H1 (cell line): Measurements from ENCODE around the gene SLC25A52. TPM values are rescaled to one million over a fixed set of nuclear protein-coding genes. Genes with fewer than 3 reads are reported as not detected.

Experiments
- CTCF ChIA-PET: fragments of 300-600 bp; sonication (Branson Sonifier 250); formaldehyde crosslinking; loops from one replicate; lab custom pipeline; 2021; ENCODE audit not compliant: partially characterized antibody; lab: Charles Lee
- POLR2A ChIA-PET: fragments of 300-600 bp; sonication (Branson Sonifier 250); formaldehyde crosslinking; loops from one replicate; lab custom pipeline; 2021; ENCODE audit warnings: inconsistent platforms; ENCODE audit not compliant: partially characterized antibody; lab: Charles Lee
- DNase-seq, 2 experiments: peaks; one replicate each; pipeline versions ENCODE4 v3.0.0 to v3.0.0-alpha.2; 2010 to 2022; ENCODE audit warnings: low spot score in 2 of 2, low read depth in 1 of 2, mixed read lengths in 1 of 2
- FAIRE-seq: peaks from 2 replicates; lab custom pipeline; 2011; peaks lifted over from hg19 to GRCh38; lab: Jason Lieb, UNC
- H2AFZ ChIP-seq: 2 replicates; pipeline ENCODE4 v1.8.1; 2012; ENCODE audit warnings: low read length, inconsistent platforms
- H2AK5ac ChIP-seq: 2 replicates; pipeline ENCODE4 v1.6.1; 2013; ENCODE audit warnings: low read depth, low read length
- H2BK120ac ChIP-seq: replicated peaks from 2 replicates; pipeline ENCODE3; 2013; ENCODE audit warnings: low read depth, low read length, inconsistent platforms
- H2BK12ac ChIP-seq: 2 replicates; pipeline ENCODE4 v1.6.1; 2013; ENCODE audit warnings: low read depth, low read length
- H2BK15ac ChIP-seq: 2 replicates; pipeline ENCODE4 v1.6.1; 2013; ENCODE audit warnings: low read length
- H2BK20ac ChIP-seq: 2 replicates; pipeline ENCODE4 v1.6.1; 2013; ENCODE audit warnings: low read length
- H2BK5ac ChIP-seq: 2 replicates; pipeline ENCODE4 v1.6.1; 2013; ENCODE audit warnings: low read depth, low read length
- H3K14ac ChIP-seq: 2 replicates; pipeline ENCODE4 v1.6.1; 2013; ENCODE audit warnings: inconsistent platforms; ENCODE audit not compliant: insufficient read length
- H3K18ac ChIP-seq: 2 replicates; pipeline ENCODE4 v1.6.1; 2013; ENCODE audit warnings: low read length; ENCODE audit errors: extremely low read depth
- H3K23ac ChIP-seq: 2 replicates; pipeline ENCODE4 v1.6.1; 2013; ENCODE audit warnings: inconsistent platforms; ENCODE audit not compliant: insufficient read length
- H3K23me2 ChIP-seq: 2 replicates; pipeline ENCODE4 v1.6.1; 2013; ENCODE audit warnings: low read depth, low read length
- H3K27ac ChIP-seq: 2 replicates; pipeline ENCODE4 v1.6.1; 2011; ENCODE audit warnings: low read depth, low read length, inconsistent platforms
- H3K27me3 ChIP-seq, 4 experiments: replicated peaks in 1 of 4; 1 replicate in 1 of 4; 2 replicates in 3 of 4; pipeline versions ENCODE4 v1.6.1 to v1.8.1; 2011 to 2013; ENCODE audit warnings: low read length in 3 of 4, mild to moderate bottlenecking in 3 of 4, inconsistent platforms in 2 of 4, mixed read lengths in 2 of 4, moderate library complexity in 1 of 4; ENCODE audit not compliant: control insufficient read depth in 3 of 4, insufficient read depth in 3 of 4; ENCODE audit errors: extremely low read depth in 1 of 4
- H3K36me3 ChIP-seq, 4 experiments: 2 replicates each; pipeline versions ENCODE4 v1.6.1 to v1.8.1; 2011 to 2013; ENCODE audit warnings: mild to moderate bottlenecking in 4 of 4, low read length in 3 of 4, moderate library complexity in 2 of 4, control low read depth in 1 of 4, inconsistent platforms in 1 of 4; ENCODE audit not compliant: insufficient read depth in 4 of 4, control insufficient read depth in 2 of 4
- H3K4ac ChIP-seq: replicated peaks from 2 replicates; pipeline ENCODE3; 2013; ENCODE audit warnings: low read length, low read depth, mixed read lengths, inconsistent platforms; ENCODE audit not compliant: insufficient read length
- H3K4me1 ChIP-seq, 4 experiments: replicated peaks in 1 of 4; 1 replicate in 1 of 4; 2 replicates in 3 of 4; pipeline versions ENCODE4 v1.6.1 to v1.8.1; 2011 to 2013; ENCODE audit warnings: low read length in 3 of 4, inconsistent platforms in 2 of 4, mixed read lengths in 1 of 4; ENCODE audit not compliant: insufficient read depth in 4 of 4, control insufficient read depth in 3 of 4
- H3K4me2 ChIP-seq, 2 experiments: 2 replicates each; pipeline versions ENCODE4 v1.6.1 to v1.8.1; 2011 to 2013; ENCODE audit warnings: low read depth in 2 of 2, low read length in 2 of 2, control low read depth in 1 of 2, inconsistent platforms in 1 of 2, mild to moderate bottlenecking in 1 of 2; ENCODE audit not compliant: insufficient read depth in 1 of 2
- H3K4me3 ChIP-seq, 4 experiments: fragments of 200-600, 300-600 bp in 1 of 4; sonication (generic), shearing (Covaris generic), sonication (Bioruptor Twin) in 1 of 4; 2 replicates each; pipeline versions ENCODE4 v1.5.1 to v1.8.1; 2011 to 2016; ENCODE audit warnings: low read length in 4 of 4, low read depth in 3 of 4, control low read depth in 2 of 4, inconsistent platforms in 2 of 4, mild to moderate bottlenecking in 2 of 4, mixed read lengths in 1 of 4, moderate library complexity in 1 of 4; ENCODE audit not compliant: insufficient read depth in 2 of 4; ENCODE audit errors: extremely low read depth in 1 of 4
- H3K56ac ChIP-seq: replicated peaks from 2 replicates; pipeline ENCODE3; 2013; ENCODE audit warnings: low read depth, mild to moderate bottlenecking, mixed read lengths, low read length, inconsistent platforms; ENCODE audit not compliant: insufficient read length
- H3K79me1 ChIP-seq: 2 replicates; pipeline ENCODE4 v1.6.1; 2013; ENCODE audit warnings: low read depth, low read length, control low read depth
- H3K79me2 ChIP-seq, 2 experiments: 2 replicates each; pipeline versions ENCODE4 v1.6.1 to v1.8.1; 2012 to 2013; ENCODE audit warnings: low read length in 2 of 2, mild to moderate bottlenecking in 2 of 2, inconsistent platforms in 1 of 2; ENCODE audit not compliant: insufficient read depth in 2 of 2, control insufficient read depth in 1 of 2
- H3K9ac ChIP-seq, 4 experiments: replicated peaks in 1 of 4; 1 replicate in 1 of 4; 2 replicates in 3 of 4; pipeline versions ENCODE4 v1.6.1 to v1.8.1; 2011 to 2013; ENCODE audit warnings: low read depth in 3 of 4, low read length in 3 of 4, control low read depth in 2 of 4, mild to moderate bottlenecking in 2 of 4, moderate library complexity in 2 of 4, inconsistent platforms in 1 of 4; ENCODE audit errors: extremely low read depth in 1 of 4
- H3K9me3 ChIP-seq, 2 experiments: 2 replicates each; pipeline versions ENCODE4 v1.6.1 to v1.8.1; 2012 to 2013; ENCODE audit warnings: mild to moderate bottlenecking in 2 of 2, moderate library complexity in 2 of 2, control low read depth in 1 of 2, inconsistent platforms in 1 of 2, low read depth in 1 of 2, low read length in 1 of 2, mixed read lengths in 1 of 2; ENCODE audit not compliant: insufficient read depth in 2 of 2
- H4K20me1 ChIP-seq, 2 experiments: replicated peaks in 1 of 2; 2 replicates each; pipeline versions ENCODE3 to v1.8.1; 2011 to 2013; ENCODE audit warnings: inconsistent platforms in 2 of 2, low read length in 2 of 2, mild to moderate bottlenecking in 1 of 2; ENCODE audit not compliant: insufficient read depth in 2 of 2, control insufficient read depth in 1 of 2
- H4K5ac ChIP-seq: 2 replicates; pipeline ENCODE4 v1.6.1; 2013; ENCODE audit warnings: low read length, low read depth, mixed read lengths, inconsistent platforms; ENCODE audit not compliant: insufficient read length
- H4K8ac ChIP-seq: 2 replicates; pipeline ENCODE4 v1.8.0; 2013; ENCODE audit warnings: mild to moderate bottlenecking, moderate library complexity, low read length, inconsistent platforms; ENCODE audit not compliant: insufficient read depth; ENCODE audit errors: extremely low read depth
- H4K91ac ChIP-seq: replicated peaks from 2 replicates; pipeline ENCODE3; 2013; ENCODE audit warnings: low read length, mixed read lengths, inconsistent platforms; ENCODE audit not compliant: insufficient read length
- CHD1 ChIP-seq: IDR thresholded peaks from 2 replicates; pipeline ENCODE4 v1.6.1; 2012; ENCODE audit warnings: low read depth, low read length, improper control_type of control experiment
- CREB1 ChIP-seq: IDR thresholded peaks from 2 replicates; pipeline ENCODE4 v1.6.1; 2012; ENCODE audit warnings: inconsistent platforms
- GABPA ChIP-seq: IDR thresholded peaks from 2 replicates; pipeline ENCODE4 v1.6.1; 2011; ENCODE audit warnings: mild to moderate bottlenecking, low read length, moderate library complexity, borderline replicate concordance; ENCODE audit not compliant: insufficient read depth
- GTF2F1 ChIP-seq: IDR thresholded peaks from 2 replicates; pipeline ENCODE4 v1.6.1; 2012; ENCODE audit warnings: low read depth, low read length, improper control_type of control experiment, borderline replicate concordance
- HDAC2 ChIP-seq, 2 experiments: fragments of 300-600 bp in 1 of 2; sonication (generic) in 1 of 2; IDR thresholded peaks; 2 replicates each; pipeline ENCODE4 v1.6.1; 2011 to 2012; ENCODE audit warnings: low read depth in 2 of 2, low read length in 2 of 2, mild to moderate bottlenecking in 2 of 2, moderate library complexity in 2 of 2, borderline replicate concordance in 1 of 2, inconsistent platforms in 1 of 2
- JUN ChIP-seq: IDR thresholded peaks from 2 replicates; pipeline ENCODE4 v1.6.1; 2011; ENCODE audit warnings: low read depth, mild to moderate bottlenecking, improper control_type of control experiment, low read length
- MAFK ChIP-seq: IDR thresholded peaks from 2 replicates; pipeline ENCODE4 v1.6.1; 2012; ENCODE audit warnings: low read depth, mild to moderate bottlenecking, improper control_type of control experiment, low read length
- NRF1 ChIP-seq: IDR thresholded peaks from 2 replicates; pipeline ENCODE4 v1.6.1; 2011; ENCODE audit warnings: mild to moderate bottlenecking, low read depth, low read length, improper control_type of control experiment
- PHF8 ChIP-seq: fragments of 200-600 bp; sonication (generic); conservative IDR thresholded peaks from 2 replicates; pipeline ENCODE4 v1.7.1; 2012; ENCODE audit warnings: low read depth, mild to moderate bottlenecking, inconsistent platforms, low read length, moderate library complexity
- POLR2AphosphoS5 ChIP-seq: IDR thresholded peaks from 2 replicates; pipeline ENCODE4 v1.6.1; 2011; ENCODE audit warnings: low read depth, low read length
- TAF7 ChIP-seq: optimal IDR thresholded peaks from 2 replicates; pipeline ENCODE3; 2011; ENCODE audit warnings: low read depth, mild to moderate bottlenecking, inconsistent platforms, low read length, moderate library complexity, borderline replicate concordance
- TCF12 ChIP-seq: IDR thresholded peaks from 2 replicates; pipeline ENCODE4 v1.6.1; 2011; ENCODE audit warnings: low read depth, mild to moderate bottlenecking, low read length
- WGBS, 2 experiments: shearing (Covaris generic) in 1 of 2; methylation state at CpG; one replicate each; pipeline versions ENCODE4 v1.1.6 to v1.1.7; 2013 to 2015; ENCODE audit warnings: low lambda C conversion rate in 2 of 2, mixed read lengths in 2 of 2, inconsistent platforms in 1 of 2, low coverage in 1 of 2, missing lambda C conversion rate in 1 of 2; ENCODE audit not compliant: insufficient replicate concordance in 2 of 2, insufficient coverage in 1 of 2, insufficient read length in 1 of 2; ENCODE audit errors: extremely low coverage in 1 of 2, missing lambda C conversion rate in 1 of 2; 5-methylcytosine and 5-hydroxymethylcytosine counted together
- polyA plus RNA-seq, 7 experiments: library from polyadenylated mRNA; depleted of rRNA in 3 of 7; stranded (reverse) in 5 of 7; unstranded in 2 of 7; fragments of >200 nt in 5 of 7; fragments of 200-250 nt in 2 of 7; gene quantifications; 1 replicate in 5 of 7; 2 replicates in 1 of 7; 4 replicates in 1 of 7; pipeline versions ENCODE4 v1.2.1 to v1.2.3, GENCODE V29; 2011 to 2013; ENCODE audit warnings: missing spikeins in 2 of 7, mixed read lengths in 2 of 7
- total RNA-seq: library from RNA; stranded (reverse); fragmentation: NEBNext Ultra II Directional; extraction: Animal tissue kit (Norgen Biotek cat#: 25700); gene quantifications from 2 replicates; pipeline ENCODE4 v1.2.1, GENCODE V29; 2021
- TF ChIP-seq, protein P1 (sequence below): IDR thresholded peaks from 2 replicates; pipeline ENCODE4 v1.6.1; 2012; ENCODE audit warnings: inconsistent platforms
- TF ChIP-seq, protein P2 (sequence below): IDR thresholded peaks from 2 replicates; pipeline ENCODE4 v1.6.1; 2012; ENCODE audit warnings: inconsistent platforms

SLC25A52 gene
- total and polyA plus RNA-seq, 2 of the 8 experiments (the other 6 are each of a cell fraction or from before 2014, with no cell fraction given): not detected

DNA sequence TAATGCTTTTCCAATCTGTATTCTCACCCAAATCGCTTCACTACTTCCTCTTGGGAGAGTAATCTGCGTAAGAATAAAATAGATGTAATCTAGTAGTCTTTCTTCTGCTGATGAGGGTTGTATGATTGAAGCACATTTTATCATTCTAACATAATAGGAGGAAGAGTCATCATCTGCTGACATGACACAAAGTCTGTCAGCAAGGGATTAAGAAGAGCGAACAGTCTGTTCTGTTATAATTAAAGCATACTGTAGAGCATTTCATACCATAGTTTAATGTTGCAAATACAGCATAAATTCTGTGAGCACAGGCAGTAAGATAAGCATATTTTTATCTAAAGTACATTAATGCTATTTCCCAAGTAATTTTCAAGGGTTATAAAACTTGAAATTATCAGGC lies 10.4 kb downstream of the SLC25A52 start:
- ChIA-PET POLR2A (no interaction called here), CTCF (interaction anchor here (0.7 to 1.7 kb wide), 2 partner anchors 8 to 10 kb away, joined by 3 read pairs; partner anchors contain the start of gene SLC25A52)
- H3K23me2 ChIP-seq: no peaks in the 10 kb centered on the region
- no peak overlapping the region for H2AFZ ChIP-seq
- no peak overlapping the region for H3K4me3 ChIP-seq
- no peak overlapping the region for H2BK20ac ChIP-seq
- H4K5ac ChIP-seq: no peak overlapping the region
- H2BK15ac ChIP-seq: no peak overlapping the region
- no peak overlapping the region for H3K9ac ChIP-seq
- no peak overlapping the region for H2BK120ac ChIP-seq
- no peak for DNase-seq
- H3K56ac ChIP-seq: no peak overlapping the region
- no peak overlapping the region for H2BK12ac ChIP-seq
- no peak overlapping the region for H4K91ac ChIP-seq
- no peaks in the 10 kb centered on the region for H3K9me3 ChIP-seq
- H3K79me1 ChIP-seq: no peaks in the 10 kb centered on the region
- H2BK5ac ChIP-seq: no peak overlapping the region
- H3K27me3 ChIP-seq: no peaks in the 10 kb centered on the region; a peak in 1 of 7 replicates
- H3K36me3 ChIP-seq: no peaks in the 10 kb centered on the region
- FAIRE-seq: no peak
- no peak overlapping the region for H4K8ac ChIP-seq
- 65% methylated on average over 3 of the region's 3 CpGs; no CpG with 5 or more reads in 1 of the 2 experiments for WGBS, 2 experiments
- H3K14ac ChIP-seq: no peak overlapping the region
- H4K20me1 ChIP-seq: no peaks in the 10 kb centered on the region
- no peak overlapping the region for H2AK5ac ChIP-seq
- no peak overlapping the region for H3K18ac ChIP-seq
- no peaks in the 10 kb centered on the region for H3K79me2 ChIP-seq
- no peak overlapping the region for H3K27ac ChIP-seq
- H3K4ac ChIP-seq: no peak overlapping the region
- H3K4me2 ChIP-seq: no peak overlapping the region
- no peaks in the 10 kb centered on the region for H3K4me1 ChIP-seq
- H3K23ac ChIP-seq: no peak overlapping the region
- no peak for TF ChIP-seq CHD1
- no peak for TF ChIP-seq MAFK
- no peak for TF ChIP-seq TCF12
- no peak for TF ChIP-seq NRF1
- TF ChIP-seq POLR2AphosphoS5: no peak
- no peak for TF ChIP-seq GABPA
- TF ChIP-seq PHF8: no peak
- TF ChIP-seq, protein P1, sequence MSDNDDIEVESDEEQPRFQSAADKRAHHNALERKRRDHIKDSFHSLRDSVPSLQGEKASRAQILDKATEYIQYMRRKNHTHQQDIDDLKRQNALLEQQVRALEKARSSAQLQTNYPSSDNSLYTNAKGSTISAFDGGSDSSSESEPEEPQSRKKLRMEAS: no peak
- TF ChIP-seq CREB1: no peak
- no peak for TF ChIP-seq TAF7
- no peak for TF ChIP-seq JUN
- no peak for TF ChIP-seq HDAC2 (IDR thresholded peaks at IDR 0.05; ENCODE audit: borderline replicate concordance in 1 of 2, low read depth in 2 of 2, low read length in 2 of 2)
- TF ChIP-seq GTF2F1: no peak
- TF ChIP-seq, protein P2, sequence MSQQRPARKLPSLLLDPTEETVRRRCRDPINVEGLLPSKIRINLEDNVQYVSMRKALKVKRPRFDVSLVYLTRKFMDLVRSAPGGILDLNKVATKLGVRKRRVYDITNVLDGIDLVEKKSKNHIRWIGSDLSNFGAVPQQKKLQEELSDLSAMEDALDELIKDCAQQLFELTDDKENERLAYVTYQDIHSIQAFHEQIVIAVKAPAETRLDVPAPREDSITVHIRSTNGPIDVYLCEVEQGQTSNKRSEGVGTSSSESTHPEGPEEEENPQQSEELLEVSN: no peak
